Measurements from ENCODE around the gene ZNF14.

DNA sequence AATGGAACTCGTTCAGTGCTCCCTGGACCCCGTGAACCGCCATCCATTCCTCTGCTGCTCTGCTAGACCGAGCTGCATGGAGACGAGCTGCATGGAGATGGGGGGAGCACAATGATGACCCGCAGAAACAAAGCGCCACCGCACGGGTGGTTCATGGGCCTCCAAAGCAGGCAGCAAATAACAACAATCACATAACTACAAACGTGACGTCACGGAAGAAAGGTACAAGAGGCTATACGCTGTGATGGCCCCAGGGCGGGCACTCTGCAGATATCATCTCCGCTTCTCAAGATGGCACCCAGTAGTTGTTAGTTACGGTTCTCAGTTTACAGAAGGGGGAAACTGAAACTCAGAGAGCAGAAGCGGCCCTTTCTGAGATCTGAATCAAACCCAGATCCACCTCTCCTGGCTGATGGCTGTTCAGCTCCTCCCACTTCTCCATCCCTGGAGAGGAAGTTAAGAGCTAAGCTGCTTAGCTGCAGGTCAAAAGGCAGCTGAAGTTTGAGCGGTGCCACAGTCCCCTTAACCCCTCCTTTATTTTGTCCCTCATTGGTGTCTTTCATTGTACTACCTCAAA, 71.1 kb downstream of the ZNF14 start:
- TF ChIP-seq ZNF274 (IDR thresholded peaks at IDR 0.05; ENCODE audit: low read depth, low read length), result no peak
- TF ChIP-seq YY1 (IDR thresholded peaks at IDR 0.05; ENCODE audit: insufficient read depth, insufficient read length), result no peak
- TF ChIP-seq SUZ12 (IDR thresholded peaks at IDR 0.05; ENCODE audit: extremely low read depth, insufficient read depth, insufficient read length), result no peak

All from NT2/D1 (cell line).